HAP-1 (cell line): ENCODE data around the gene BACH1.

ENCODE experiments used
- DNase-seq, 2 experiments: peaks; one replicate each; pipeline ENCODE4 v3.0.0-alpha.2; 2016 to 2020; ENCODE audit warnings: low spot score in 2 of 2
- H3K27me3 ChIP-seq: fragments of 250-450 bp; sonication (Bioruptor Pico); 2 replicates; pipeline ENCODE4 v1.5.1; 2020; ENCODE audit warnings: low read depth, mild to moderate bottlenecking, moderate library complexity
- H3K36me3 ChIP-seq: fragments of 250-450 bp; sonication (Bioruptor Pico); replicated peaks from 2 replicates; pipeline ENCODE4 v1.5.1; 2020; ENCODE audit warnings: mild to moderate bottlenecking
- H3K4me1 ChIP-seq: fragments of 250-450 bp; sonication (Bioruptor Pico); 2 replicates; pipeline ENCODE4 v1.5.1; 2020; ENCODE audit warnings: mild to moderate bottlenecking
- H3K4me3 ChIP-seq: fragments of 250-450 bp; sonication (Bioruptor Pico); 2 replicates; pipeline ENCODE4 v1.5.1; 2020; ENCODE audit warnings: mild to moderate bottlenecking, moderate library complexity
- H3K9me3 ChIP-seq: fragments of 250-450 bp; sonication (Bioruptor Pico); 2 replicates; pipeline ENCODE4 v1.5.1; 2020; ENCODE audit warnings: mild to moderate bottlenecking, moderate library complexity
- in situ Hi-C: fragments of 300-500 bp; cut with MboI; formaldehyde crosslinking; loops from 3 replicates; pipeline ENCODE4 v1.14.3; 2020; ENCODE audit warnings: low sequenced_read_pairs, inconsistent platforms, mixed read lengths

BACH1 gene

GRCh38 chr21:29374481-29374880 is 75.8 kb downstream of the BACH1 start:
- H3K27me3 ChIP-seq = no peaks in the 10 kb centered on the region
- H3K4me3 ChIP-seq = no peak overlapping the region
- no peaks in the 10 kb centered on the region for H3K9me3 ChIP-seq
- in situ Hi-C loops = loop anchor here (5.0 kb wide), 1 partner anchor 277 kb away; no protein-coding TSS in a partner anchor
- H3K36me3 ChIP-seq = no peaks in the 10 kb centered on the region
- no peaks in the 10 kb centered on the region for H3K4me1 ChIP-seq
- no peak for DNase-seq

- in situ Hi-C loops = no loop called here
- no peaks in the 10 kb centered on the region for H3K4me1 ChIP-seq
- peak; percentile 27 to 59 for DNase-seq
- no peaks in the 10 kb centered on the region for H3K9me3 ChIP-seq
- no peak overlapping the region for H3K4me3 ChIP-seq
- H3K36me3 ChIP-seq = no peaks in the 10 kb centered on the region
- no peaks in the 10 kb centered on the region for H3K27me3 ChIP-seq
Measured at GRCh38 chr21:29376556-29376955, 77.8 kb downstream of the BACH1 start.

DNA sequence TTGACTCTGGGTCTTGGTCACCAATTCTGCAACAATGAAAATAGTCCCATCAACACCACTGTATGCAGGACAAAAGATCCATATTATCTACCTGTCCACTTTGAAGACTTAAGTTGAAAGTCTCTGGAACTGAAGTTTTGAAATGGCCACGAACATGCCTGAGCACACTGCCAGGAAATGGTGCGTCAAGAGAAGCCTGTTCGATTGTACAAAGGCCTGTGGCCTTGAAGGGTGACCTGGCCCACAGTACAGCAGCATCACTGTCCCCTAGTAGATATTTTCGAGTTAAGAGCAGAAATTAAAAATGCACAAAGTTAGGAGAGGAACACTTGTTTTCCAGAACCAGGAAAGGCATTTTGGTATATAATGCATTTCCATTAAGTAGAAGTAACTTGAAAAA is 78.5 kb downstream of the BACH1 start:
- no peak for DNase-seq
- Histone ChIP-seq H3K36me3 (no peaks in the 10 kb centered on the region), H3K27me3 (no peaks in the 10 kb centered on the region), H3K4me3 (no peak overlapping the region), H3K9me3 (no peaks in the 10 kb centered on the region), H3K4me1 (no peaks in the 10 kb centered on the region)
- in situ Hi-C loops = no loop called here

GRCh38 chr21:29378832-29379231 is 80.1 kb downstream of the BACH1 start:
- DNase-seq = no peak
- in situ Hi-C loops = no loop called here
- Histone ChIP-seq H3K9me3 (no peaks in the 10 kb centered on the region), H3K4me3 (no peak overlapping the region), H3K36me3 (no peaks in the 10 kb centered on the region), H3K27me3 (no peaks in the 10 kb centered on the region), H3K4me1 (no peaks in the 10 kb centered on the region)

DNA sequence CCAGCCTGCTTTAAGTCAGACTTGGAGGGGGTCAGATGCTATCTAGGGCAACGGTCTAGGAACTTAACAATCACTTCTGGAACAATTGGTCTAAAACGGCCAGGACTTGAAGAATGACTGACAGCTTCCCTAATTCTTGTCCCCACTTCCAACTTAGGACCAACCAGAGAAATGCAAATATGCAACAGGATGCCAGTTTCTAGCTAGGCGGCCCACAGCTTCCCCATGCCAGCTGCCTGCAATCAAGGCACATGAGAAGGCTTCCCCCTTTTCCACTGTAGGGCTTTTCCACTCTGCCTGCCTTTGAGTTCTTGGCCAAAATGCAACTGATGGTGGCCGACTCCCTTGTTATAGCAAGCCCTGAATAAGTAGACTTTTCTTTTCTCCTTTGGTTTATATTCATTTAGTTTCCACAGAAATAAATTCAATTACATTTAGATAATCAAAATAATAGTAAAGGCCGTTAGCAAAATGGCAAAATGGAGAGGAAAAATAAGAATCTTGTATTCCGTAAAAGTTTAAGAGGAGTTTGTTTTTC is 80.9 kb downstream of the BACH1 start:
- no peaks in the 10 kb centered on the region for H3K9me3 ChIP-seq
- in situ Hi-C loops = no loop called here
- no peaks in the 10 kb centered on the region for H3K27me3 ChIP-seq
- DNase-seq = no peak
- H3K4me1 ChIP-seq = no peaks in the 10 kb centered on the region
- no peaks in the 10 kb centered on the region for H3K36me3 ChIP-seq
- no peak overlapping the region for H3K4me3 ChIP-seq

GRCh38 chr21:29382030-29382654 is 83.4 kb downstream of the BACH1 start:
- Histone ChIP-seq H3K36me3 (no peaks in the 10 kb centered on the region), H3K4me3 (no peak overlapping the region), H3K9me3 (no peaks in the 10 kb centered on the region), H3K27me3 (no peaks in the 10 kb centered on the region), H3K4me1 (no peaks in the 10 kb centered on the region)
- in situ Hi-C loops = no loop called here
- DNase-seq = no peak

DNA sequence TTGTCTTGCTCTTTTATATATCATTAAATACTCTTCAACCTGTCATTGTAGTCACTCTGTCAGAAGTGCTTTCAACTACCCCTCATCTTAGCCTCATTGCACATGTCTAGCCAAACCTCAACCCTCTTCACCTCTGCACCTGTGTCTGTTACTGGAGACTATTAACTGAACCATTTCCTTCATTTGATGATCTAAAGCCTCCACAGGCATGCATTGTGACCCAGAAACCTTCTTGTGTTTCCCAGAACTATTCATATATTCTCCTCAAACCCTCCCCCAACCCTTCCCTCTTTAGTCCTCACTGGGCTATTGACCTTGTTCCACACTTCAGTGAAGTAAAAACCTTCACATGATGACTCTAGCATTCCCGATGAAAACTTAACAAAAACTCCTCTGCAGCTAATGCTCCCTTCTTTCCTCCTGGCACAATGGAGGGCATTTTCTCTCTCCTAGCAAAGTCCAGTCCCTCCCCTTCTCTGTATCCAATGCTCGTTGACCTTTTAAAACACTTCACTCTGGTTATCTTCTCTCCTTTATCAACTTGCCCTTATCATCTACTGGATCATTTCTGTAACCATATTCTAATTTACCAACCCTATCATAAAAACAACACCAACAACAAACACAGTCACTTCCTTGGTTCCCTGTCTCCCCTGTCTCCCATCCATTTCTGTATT is 86.1 kb downstream of the BACH1 start:
- Histone ChIP-seq H3K27me3 (no peaks in the 10 kb centered on the region), H3K36me3 (no peaks in the 10 kb centered on the region), H3K9me3 (no peaks in the 10 kb centered on the region), H3K4me1 (no peaks in the 10 kb centered on the region), H3K4me3 (no peak overlapping the region)
- no peak for DNase-seq
- in situ Hi-C loops = no loop called here

- no peak overlapping the region for H3K4me3 ChIP-seq
- H3K4me1 ChIP-seq = no peaks in the 10 kb centered on the region
- no peaks in the 10 kb centered on the region for H3K36me3 ChIP-seq
- in situ Hi-C loops = no loop called here
- no peaks in the 10 kb centered on the region for H3K27me3 ChIP-seq
- no peak for DNase-seq
- H3K9me3 ChIP-seq = no peaks in the 10 kb centered on the region
Measured at GRCh38 chr21:29385934-29386520, 87.3 kb downstream of the BACH1 start.

DNA sequence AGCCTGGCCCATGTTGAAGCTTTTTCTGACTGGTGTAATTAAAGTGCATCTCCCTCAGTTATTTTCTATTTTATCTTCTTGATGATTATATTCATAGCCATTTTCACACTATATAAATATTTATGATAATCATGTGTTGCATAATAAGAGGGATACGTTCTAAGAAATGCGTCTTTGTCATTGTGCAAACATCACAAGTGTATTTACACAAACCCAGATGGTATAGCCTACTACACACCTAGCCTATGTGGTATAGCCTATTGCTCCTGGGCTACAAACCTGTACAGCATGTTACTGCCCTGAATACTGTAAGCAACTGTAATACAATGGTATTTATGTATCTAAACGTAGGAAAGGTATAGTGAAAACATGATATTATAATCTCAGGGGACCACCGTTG is 88.1 kb downstream of the BACH1 start:
- in situ Hi-C loops = no loop called here
- Histone ChIP-seq H3K4me1 (no peaks in the 10 kb centered on the region), H3K27me3 (no peaks in the 10 kb centered on the region), H3K4me3 (no peak overlapping the region), H3K36me3 (no peaks in the 10 kb centered on the region), H3K9me3 (no peaks in the 10 kb centered on the region)
- no peak for DNase-seq

DNA sequence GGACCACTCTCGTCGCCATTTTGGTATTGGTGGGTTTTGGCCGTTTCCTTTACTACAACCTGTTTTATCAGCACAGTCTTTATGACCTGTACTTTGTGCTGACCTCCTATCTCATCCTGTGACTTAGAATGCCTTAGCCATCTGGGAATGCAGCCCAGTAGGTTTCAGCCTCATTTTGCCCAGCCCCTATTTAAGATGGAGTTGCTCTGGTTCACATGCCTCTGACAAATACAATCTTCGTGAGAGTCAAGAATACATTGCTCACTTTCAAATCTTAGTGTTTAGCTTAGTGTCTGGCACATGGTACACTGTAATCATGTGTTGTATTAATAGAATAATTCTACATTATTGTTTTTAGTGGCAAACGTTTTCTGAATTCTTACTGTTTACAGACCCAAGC is 88.9 kb downstream of the BACH1 start:
- Histone ChIP-seq H3K4me1 (no peaks in the 10 kb centered on the region), H3K27me3 (no peaks in the 10 kb centered on the region), H3K9me3 (no peaks in the 10 kb centered on the region), H3K4me3 (no peak overlapping the region), H3K36me3 (no peaks in the 10 kb centered on the region)
- DNase-seq = no peak
- in situ Hi-C loops = no loop called here

DNA sequence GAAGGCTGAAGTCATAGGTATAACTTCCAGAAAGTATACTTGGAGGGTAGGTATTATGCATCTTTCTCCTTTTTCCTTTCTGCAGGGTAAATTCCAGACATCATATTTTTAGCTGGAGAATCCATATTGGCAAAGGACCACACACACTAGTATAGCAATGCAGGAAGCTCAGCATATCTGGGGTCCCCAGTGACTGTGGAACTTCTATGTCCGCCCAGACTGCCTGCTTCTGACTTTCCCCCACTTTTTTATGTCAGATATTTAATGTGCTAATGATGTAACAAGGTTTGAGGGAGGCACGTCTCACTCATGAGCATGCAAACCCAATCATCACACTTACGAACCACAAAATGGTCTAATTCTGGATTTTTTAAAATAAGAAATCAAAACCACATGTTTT is 90.4 kb downstream of the BACH1 start:
- H3K4me3 ChIP-seq = no peak overlapping the region
- in situ Hi-C loops = no loop called here
- no peaks in the 10 kb centered on the region for H3K36me3 ChIP-seq
- no peaks in the 10 kb centered on the region for H3K27me3 ChIP-seq
- no peaks in the 10 kb centered on the region for H3K9me3 ChIP-seq
- DNase-seq = no peak
- no peaks in the 10 kb centered on the region for H3K4me1 ChIP-seq

DNA sequence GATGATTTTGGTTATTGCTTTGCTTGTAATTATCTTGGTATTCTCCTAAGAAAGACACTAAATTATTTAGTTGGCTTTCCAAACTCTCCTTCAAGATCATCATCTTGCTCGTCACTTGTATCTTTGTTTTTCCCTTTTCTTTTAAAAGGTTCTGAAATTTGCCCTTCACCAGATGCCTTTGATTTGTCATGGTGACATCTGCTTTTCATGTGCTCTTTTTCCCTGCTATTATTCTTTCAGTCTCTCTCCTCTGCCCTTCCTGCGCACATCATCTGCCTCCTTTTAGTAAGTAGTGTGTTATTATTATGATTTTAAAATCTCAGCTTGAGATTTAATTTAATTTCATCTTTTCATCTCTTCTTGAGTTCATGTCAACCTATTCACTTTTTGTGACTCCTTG is 92.1 kb downstream of the BACH1 start:
- no peaks in the 10 kb centered on the region for H3K4me1 ChIP-seq
- no peak overlapping the region for H3K4me3 ChIP-seq
- no peak for DNase-seq
- in situ Hi-C loops = no loop called here
- no peaks in the 10 kb centered on the region for H3K9me3 ChIP-seq
- H3K27me3 ChIP-seq = no peaks in the 10 kb centered on the region
- H3K36me3 ChIP-seq = no peaks in the 10 kb centered on the region

GRCh38 chr21:29394051-29394450 is 95.3 kb downstream of the BACH1 start:
- no peaks in the 10 kb centered on the region for H3K36me3 ChIP-seq
- no peaks in the 10 kb centered on the region for H3K9me3 ChIP-seq

More at GRCh38 chr21:29394051-29394450, 95.3 kb downstream of the BACH1 start:
- H3K4me3 ChIP-seq = no peak overlapping the region
- no peaks in the 10 kb centered on the region for H3K27me3 ChIP-seq
- DNase-seq = no peak
- H3K4me1 ChIP-seq = no peaks in the 10 kb centered on the region
- in situ Hi-C loops = no loop called here
